NT2/D1 (cell line): Measurements from ENCODE around the gene HPN.
A peak's percentile ranks its signal among the peaks of the same experiment; 100 is the strongest.

Experiments used
- DNase-seq: peaks from one replicate; pipeline ENCODE4 v3.0.0-alpha.2; 2011; ENCODE audit warnings: low read depth, low spot score
- H3K27me3 ChIP-seq: 2 replicates; pipeline ENCODE4 v1.6.0; 2011; ENCODE audit warnings: mild to moderate bottlenecking; ENCODE audit not compliant: insufficient read length, insufficient read depth
- H3K36me3 ChIP-seq: 2 replicates; pipeline ENCODE4 v1.6.1; 2011; ENCODE audit warnings: mild to moderate bottlenecking, low read length, mixed read lengths; ENCODE audit not compliant: insufficient read depth, insufficient read length
- H3K4me1 ChIP-seq: 2 replicates; pipeline ENCODE4 v1.5.1; 2011; ENCODE audit not compliant: insufficient read depth, insufficient read length
- H3K4me3 ChIP-seq: 2 replicates; pipeline ENCODE4 v1.5.1; 2011; ENCODE audit warnings: low read depth; ENCODE audit not compliant: insufficient read length
- H3K9ac ChIP-seq: 2 replicates; pipeline ENCODE4 v1.6.0; 2011; ENCODE audit warnings: low read depth; ENCODE audit not compliant: insufficient read length
- H3K9me3 ChIP-seq: 2 replicates; pipeline ENCODE4 v1.5.1; 2011; ENCODE audit warnings: mild to moderate bottlenecking, low read length; ENCODE audit not compliant: insufficient read depth
- SUZ12 ChIP-seq: IDR thresholded peaks from 2 replicates; pipeline ENCODE4 v1.6.1; 2011; ENCODE audit not compliant: insufficient read length, insufficient read depth; ENCODE audit errors: extremely low read depth
- YY1 ChIP-seq: IDR thresholded peaks from 2 replicates; pipeline ENCODE4 v1.6.1; 2011; ENCODE audit not compliant: insufficient read length, insufficient read depth
- ZNF274 ChIP-seq: IDR thresholded peaks from 2 replicates; pipeline ENCODE4 v1.6.1; 2011; ENCODE audit warnings: mild to moderate bottlenecking, low read depth, low read length

Gene HPN

DNA sequence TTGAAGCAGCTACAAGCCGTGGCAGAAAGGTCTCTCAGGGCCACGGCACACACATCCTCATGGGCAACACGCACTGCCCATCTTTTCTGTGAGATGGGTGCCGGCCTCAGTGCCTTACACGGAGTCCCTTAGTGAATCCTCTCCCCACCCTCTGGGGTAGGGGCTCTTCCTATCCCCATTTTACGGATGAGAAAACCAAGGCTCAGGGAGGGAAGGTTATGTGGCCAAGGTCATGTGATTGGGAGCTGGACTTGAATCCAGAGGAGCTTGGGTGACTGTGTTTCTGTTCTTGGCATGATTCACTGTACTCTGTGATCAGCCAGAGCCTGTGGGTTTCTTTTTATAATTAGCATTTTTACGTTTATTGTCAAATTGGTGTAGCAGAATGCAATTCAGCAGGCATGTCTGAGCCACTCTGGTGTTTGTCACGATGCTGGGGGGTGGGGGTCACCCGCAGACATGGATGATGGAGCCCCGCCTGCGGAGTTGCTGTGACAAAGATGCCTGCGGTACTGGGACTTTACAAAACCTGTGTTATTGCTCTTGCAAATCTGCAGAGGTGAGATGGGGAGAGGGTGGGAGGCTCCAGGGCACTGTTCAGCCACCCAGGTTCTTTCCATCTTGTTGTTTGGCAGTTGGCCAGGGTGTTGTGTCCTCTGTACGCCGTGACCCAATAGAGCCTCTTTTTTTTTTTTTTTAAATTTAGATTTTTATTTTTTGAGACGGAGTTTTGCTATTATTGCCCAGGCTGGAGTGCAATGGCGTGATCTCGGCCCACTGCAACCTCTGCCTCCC lies 6.7 kb upstream of the HPN start:
- Histone ChIP-seq H3K9ac (no peak overlapping the region), H3K36me3 (peaks cover 28% of the 10 kb centered on the region), H3K4me1 (peaks cover 9% of the 10 kb centered on the region), H3K9me3 (no peaks in the 10 kb centered on the region), H3K4me3 (no peak overlapping the region), H3K27me3 (no peaks in the 10 kb centered on the region)
- no peak for TF ChIP-seq ZNF274
- no peak for TF ChIP-seq SUZ12
- no peak for TF ChIP-seq YY1
- no peak for DNase-seq

DNA sequence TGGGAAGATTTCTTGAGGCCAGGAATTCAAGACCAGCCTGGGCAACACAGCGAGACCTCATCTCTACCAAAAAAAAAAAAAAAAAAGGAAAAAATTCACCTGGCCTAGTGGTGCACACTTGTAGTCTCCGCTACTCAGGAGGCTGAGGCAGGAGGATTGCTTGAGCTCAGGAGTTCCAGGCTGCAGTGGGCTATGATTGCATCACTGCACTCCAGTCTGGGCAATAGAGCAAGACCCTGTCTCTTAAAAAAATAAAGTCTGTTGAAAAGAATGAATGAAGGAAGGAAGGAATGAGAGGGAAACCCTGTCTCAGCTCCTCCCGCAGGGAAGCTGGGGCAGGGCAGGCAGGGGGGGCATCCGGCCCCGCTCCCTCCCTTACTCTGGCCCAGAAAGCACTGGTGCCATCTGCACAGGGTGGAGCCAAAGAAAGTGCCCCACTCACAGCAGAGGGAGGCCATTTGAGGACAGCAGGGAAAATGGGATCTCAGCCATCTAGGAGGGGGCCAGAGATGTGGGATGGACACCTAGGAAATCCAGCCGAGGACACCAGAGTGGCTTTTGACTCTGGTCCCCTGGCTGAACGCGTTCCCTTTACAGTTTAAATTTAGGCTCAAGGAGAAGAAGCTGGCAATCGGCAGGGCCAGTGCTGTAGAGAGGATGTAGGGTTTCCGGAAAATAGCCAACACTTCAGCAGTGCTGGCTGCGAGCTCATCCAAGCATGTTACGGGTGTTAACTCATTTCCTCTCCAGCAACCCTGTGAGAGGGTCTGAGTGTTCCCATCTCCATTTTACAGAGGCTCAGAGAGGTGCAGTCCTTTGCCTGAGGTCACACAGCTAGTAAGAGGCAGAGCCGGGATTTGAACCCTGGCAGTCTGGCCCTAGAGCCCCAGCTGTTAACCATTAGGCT lies 3.6 kb upstream of the HPN start:
- TF ChIP-seq SUZ12 (no peak), ZNF274 (no peak), YY1 (no peak)
- H3K4me1 ChIP-seq, result peaks cover 15% of the 10 kb centered on the region
- no peak for DNase-seq
- H3K27me3 ChIP-seq, result no peaks in the 10 kb centered on the region
- H3K9me3 ChIP-seq, result no peaks in the 10 kb centered on the region
- peaks cover 27% of the 10 kb centered on the region for H3K36me3 ChIP-seq
- no peak overlapping the region for H3K4me3 ChIP-seq
- no peak overlapping the region for H3K9ac ChIP-seq

DNA sequence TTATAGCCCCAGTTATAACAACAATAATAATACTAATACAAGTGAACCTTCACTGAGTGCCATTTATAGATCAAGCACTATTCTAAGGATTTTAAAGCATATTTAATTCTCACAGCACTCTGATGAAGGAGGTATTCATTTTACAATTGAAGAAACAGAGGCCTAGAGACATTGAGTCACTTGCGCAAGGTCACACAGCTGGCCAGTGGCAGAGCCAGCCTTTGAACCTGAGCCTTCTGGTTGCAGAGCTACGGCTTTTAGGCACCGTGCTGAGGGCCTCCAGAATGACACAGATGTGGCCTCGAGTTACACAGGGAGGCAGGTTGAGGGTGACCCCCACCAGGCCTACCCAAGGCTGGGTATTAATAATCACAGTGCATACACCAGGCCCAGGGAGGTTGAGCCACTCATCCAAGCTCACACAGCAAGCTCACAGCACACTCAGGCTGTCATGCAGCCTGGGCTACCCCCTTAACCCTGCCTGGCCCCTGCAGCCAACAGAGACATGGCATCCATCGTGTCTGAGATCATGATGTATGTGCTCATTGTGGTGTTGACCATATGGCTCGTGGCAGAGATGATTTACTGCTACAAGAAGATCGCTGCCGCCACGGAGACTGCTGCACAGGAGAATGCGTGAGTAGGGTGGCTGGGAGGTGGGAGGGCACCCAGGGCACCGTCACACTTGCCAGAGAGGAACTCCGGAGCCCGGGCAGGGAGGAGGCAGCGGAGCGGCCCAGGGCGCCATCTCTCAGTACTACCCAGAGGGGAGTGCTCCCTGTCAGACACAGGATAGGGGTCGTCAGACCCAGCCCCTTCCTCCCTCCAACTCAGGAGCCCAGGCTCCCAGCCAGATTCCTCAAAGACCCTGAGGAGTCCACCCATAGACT lies 2.7 kb upstream of the HPN start:
- Histone ChIP-seq H3K4me1 (peaks cover 15% of the 10 kb centered on the region), H3K36me3 (peaks cover 18% of the 10 kb centered on the region), H3K9ac (no peak overlapping the region), H3K27me3 (no peaks in the 10 kb centered on the region), H3K9me3 (no peaks in the 10 kb centered on the region), H3K4me3 (no peak overlapping the region)
- DNase-seq, result no peak
- TF ChIP-seq ZNF274 (no peak), YY1 (no peak), SUZ12 (no peak)

DNA sequence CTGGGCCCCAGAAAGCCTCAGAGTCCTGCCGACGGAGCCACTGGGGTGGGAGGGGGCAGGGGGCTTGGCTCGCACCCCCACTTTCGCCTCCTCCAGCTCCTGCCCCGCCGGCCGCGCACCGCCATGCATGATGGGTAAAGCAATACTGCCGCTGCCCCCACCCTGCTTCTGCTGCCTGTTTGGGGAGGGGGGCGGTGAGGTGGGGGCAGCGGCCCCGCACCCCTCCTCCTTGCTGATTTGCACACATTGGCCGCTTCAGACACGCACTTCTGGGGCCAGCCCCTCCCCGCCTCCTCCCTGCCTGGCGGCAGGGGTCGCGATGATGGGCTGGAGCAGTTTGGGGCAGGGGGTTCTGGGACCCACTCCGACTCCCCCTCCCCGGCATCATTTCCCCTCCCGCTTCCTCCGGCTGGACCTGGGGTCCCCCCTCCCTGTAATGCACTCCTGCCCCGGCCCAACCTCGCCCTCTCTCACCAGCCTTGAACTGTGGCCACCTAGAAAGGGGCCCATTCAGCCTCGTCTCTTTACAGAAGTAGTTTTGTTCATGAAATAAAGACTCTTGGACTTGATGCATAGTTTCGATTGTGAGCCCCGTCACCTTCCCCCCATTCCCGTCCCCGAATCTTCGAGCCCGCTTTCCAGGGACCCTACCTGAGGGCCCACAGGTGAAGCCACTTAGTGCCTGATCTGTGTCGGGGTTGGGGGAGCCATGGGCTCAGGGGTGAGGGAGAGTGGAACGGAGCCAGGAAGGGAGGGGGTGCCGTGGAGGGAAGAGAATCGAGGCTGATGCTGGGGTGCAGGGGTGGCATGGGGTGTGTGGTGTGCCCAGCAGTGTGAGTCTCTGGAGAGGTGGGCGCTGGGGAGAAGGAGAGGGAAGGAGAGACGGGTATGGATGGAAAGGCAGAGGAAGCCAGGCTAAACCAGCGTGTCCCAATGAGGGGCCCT lies 1.4 kb upstream of the HPN start:
- Histone ChIP-seq H3K27me3 (no peaks in the 10 kb centered on the region), H3K4me3 (no peak overlapping the region), H3K4me1 (peaks cover 12% of the 10 kb centered on the region), H3K36me3 (peaks cover 7% of the 10 kb centered on the region), H3K9ac (peak overlapping the region; percentile 67), H3K9me3 (no peaks in the 10 kb centered on the region)
- TF ChIP-seq YY1, result no peak
- TF ChIP-seq ZNF274, result no peak
- TF ChIP-seq SUZ12, result no peak
- DNase-seq, result no peak

DNA sequence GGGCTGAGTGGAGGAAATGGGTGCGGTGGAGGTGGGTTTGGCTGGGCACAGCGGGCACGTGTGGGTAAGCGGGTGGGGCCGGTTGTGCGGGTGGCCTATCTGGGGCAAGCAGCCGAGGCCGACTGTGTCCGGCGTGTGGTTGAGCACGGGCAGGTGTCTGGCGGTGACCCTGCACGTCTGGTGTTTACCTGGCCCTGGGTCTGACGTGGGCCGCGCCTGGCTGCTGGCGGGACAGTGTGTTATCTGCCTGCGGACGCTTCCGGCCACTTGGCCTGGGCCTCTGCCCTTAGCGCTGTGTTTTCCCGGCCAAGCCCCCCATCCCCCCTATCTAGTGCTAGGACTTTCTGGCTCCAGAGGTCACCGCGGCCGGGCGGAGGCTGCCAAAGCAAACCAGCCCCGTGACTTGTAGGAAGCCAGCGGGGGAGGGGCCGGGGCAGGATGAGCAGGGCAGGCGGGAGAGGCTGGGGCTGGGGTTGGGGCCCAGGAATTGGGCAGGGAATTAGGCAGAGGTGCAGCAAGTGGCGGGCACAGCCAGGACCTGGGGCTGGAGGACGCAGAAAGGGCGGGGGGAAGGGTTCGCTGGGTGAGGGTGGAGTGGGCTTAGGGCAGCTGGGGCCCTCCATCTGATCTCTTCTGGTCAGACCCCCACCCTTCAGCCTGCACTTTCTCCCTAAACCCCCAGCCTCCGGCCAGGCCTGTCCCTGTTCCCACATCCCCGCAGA lies 534 bp upstream of the HPN start:
- H3K9me3 ChIP-seq, result no peaks in the 10 kb centered on the region
- H3K4me3 ChIP-seq, result peak overlapping the region; percentile 30
- H3K4me1 ChIP-seq, result peaks cover 12% of the 10 kb centered on the region
- peaks cover 7% of the 10 kb centered on the region for H3K36me3 ChIP-seq
- peak overlapping the region; percentile 67 for H3K9ac ChIP-seq
- no peak for DNase-seq
- no peaks in the 10 kb centered on the region for H3K27me3 ChIP-seq
- TF ChIP-seq ZNF274 (no peak), SUZ12 (no peak), YY1 (no peak)
